Keratinocyte (primary cell): ENCODE data around the gene NARS2. TPM values are rescaled to one million over a fixed set of nuclear protein-coding genes. Genes with fewer than 3 reads are reported as not detected.
"Not testable (repeated sequence)": the region's sequence is repeated elsewhere in the genome, so short reads cannot be mapped to it uniquely, and the experiment has no call there.

Experiments
- DNase-seq: peaks from one replicate; pipeline ENCODE4 v3.0.0-alpha.2; 2011; ENCODE audit warnings: low read depth, missing footprints, low spot score
- FAIRE-seq: peaks from 2 replicates; lab custom pipeline; 2011; peaks lifted over from hg19 to GRCh38; lab: Jason Lieb, UNC
- H2AFZ ChIP-seq: 2 replicates; pipeline ENCODE4 v1.6.0; 2012; ENCODE audit warnings: low read length, control low read depth, inconsistent platforms; ENCODE audit not compliant: control insufficient read depth
- H3K27ac ChIP-seq: 2 replicates; pipeline ENCODE4 v1.5.1; 2011; ENCODE audit warnings: low read length; ENCODE audit not compliant: control insufficient read depth, insufficient read depth
- H3K27me3 ChIP-seq: 3 replicates; pipeline ENCODE4 v1.6.0; 2011; ENCODE audit warnings: low read length; ENCODE audit not compliant: control insufficient read depth, insufficient read depth; ENCODE audit errors: extremely low read depth
- H3K36me3 ChIP-seq, 2 experiments: 2 replicates in 1 of 2; 3 replicates in 1 of 2; pipeline ENCODE4 v1.5.1; 2011; ENCODE audit warnings: low read length in 2 of 2, mild to moderate bottlenecking in 1 of 2; ENCODE audit not compliant: control insufficient read depth in 2 of 2, insufficient read depth in 2 of 2; ENCODE audit errors: extremely low read depth in 1 of 2
- H3K4me1 ChIP-seq: 3 replicates; pipeline ENCODE4 v1.5.1; 2011; ENCODE audit warnings: low read length; ENCODE audit not compliant: control insufficient read depth, insufficient read depth; ENCODE audit errors: extremely low read depth
- H3K4me2 ChIP-seq: 3 replicates; pipeline ENCODE4 v1.6.0; 2011; ENCODE audit warnings: low read depth, low read length; ENCODE audit not compliant: control insufficient read depth, insufficient read depth; ENCODE audit errors: extremely low read depth
- H3K4me3 ChIP-seq, 3 experiments: fragments of 200-600 bp in 1 of 3; sonication (generic) in 1 of 3; 2 replicates in 2 of 3; 3 replicates in 1 of 3; pipeline ENCODE4 v1.5.1; 2011 to 2016; ENCODE audit warnings: low read length in 3 of 3, mild to moderate bottlenecking in 3 of 3, control low read depth in 2 of 3, inconsistent platforms in 1 of 3, low read depth in 1 of 3, mixed read lengths in 1 of 3, mixed run types in 1 of 3, moderate library complexity in 1 of 3; ENCODE audit not compliant: control insufficient read depth in 2 of 3, insufficient read depth in 2 of 3; ENCODE audit errors: extremely low read depth in 1 of 3
- H3K79me2 ChIP-seq: 2 replicates; pipeline ENCODE4 v1.6.0; 2012; ENCODE audit warnings: low read length; ENCODE audit not compliant: control insufficient read depth, insufficient read depth
- H3K9ac ChIP-seq: 3 replicates; pipeline ENCODE4 v1.6.0; 2011; ENCODE audit warnings: low read length; ENCODE audit not compliant: control insufficient read depth, insufficient read depth; ENCODE audit errors: extremely low read depth
- H3K9me1 ChIP-seq: 3 replicates; pipeline ENCODE4 v1.6.0; 2011; ENCODE audit warnings: low read length; ENCODE audit not compliant: control insufficient read depth, insufficient read depth; ENCODE audit errors: extremely low read depth
- H3K9me3 ChIP-seq: 2 replicates; pipeline ENCODE4 v1.5.1; 2012; ENCODE audit warnings: low read depth, low read length; ENCODE audit not compliant: control insufficient read depth
- H4K20me1 ChIP-seq: 3 replicates; pipeline ENCODE4 v1.6.0; 2011; ENCODE audit warnings: low read length; ENCODE audit not compliant: control insufficient read depth, insufficient read depth; ENCODE audit errors: extremely low read depth
- EZH2 ChIP-seq: IDR thresholded peaks from one replicate; pipeline ENCODE4 v1.6.1; 2012; ENCODE audit warnings: inconsistent platforms, mild to moderate bottlenecking, low read length, moderate library complexity
- dilution Hi-C: fragments of 300-500 bp; cut with MboI; formaldehyde crosslinking; loops from one replicate; pipeline ENCODE4 v1.7.0; 2020; ENCODE audit warnings: low sequenced_read_pairs; ENCODE audit not compliant: extremely low pct_ligation_motif_present
- polyA plus RNA-seq, 5 experiments: library from polyadenylated mRNA; depleted of rRNA in 3 of 5; stranded (reverse) in 3 of 5; stranded (forward) in 1 of 5; unstranded in 1 of 5; fragments of >200 nt; gene quantifications; 1 replicate in 1 of 5; 2 replicates in 3 of 5; 3 replicates in 1 of 5; pipeline versions ENCODE4 v1.2.1 to v1.2.3, GENCODE V29; 2011 to 2012; ENCODE audit warnings: missing spikeins in 2 of 5, low read depth in 1 of 5, low replicate concordance in 1 of 5
- TF ChIP-seq, protein P1 (sequence below), 3 experiments: IDR thresholded peaks in 1 of 3; conservative IDR thresholded peaks in 1 of 3; optimal IDR thresholded peaks in 1 of 3; 2 replicates in 2 of 3; 3 replicates in 1 of 3; pipeline versions ENCODE3 to v1.5.1; 2011; ENCODE audit warnings: low read length in 3 of 3, mild to moderate bottlenecking in 3 of 3, moderate library complexity in 2 of 3, control low read depth in 1 of 3, inconsistent platforms in 1 of 3; ENCODE audit not compliant: insufficient read depth in 2 of 3; ENCODE audit errors: extremely low read depth in 1 of 3

NARS2 gene
- polyA plus RNA-seq, 1 donor (not counting 4 experiments of a cell fraction or from before 2014, with no cell fraction given): 28.8 TPM

DNA sequence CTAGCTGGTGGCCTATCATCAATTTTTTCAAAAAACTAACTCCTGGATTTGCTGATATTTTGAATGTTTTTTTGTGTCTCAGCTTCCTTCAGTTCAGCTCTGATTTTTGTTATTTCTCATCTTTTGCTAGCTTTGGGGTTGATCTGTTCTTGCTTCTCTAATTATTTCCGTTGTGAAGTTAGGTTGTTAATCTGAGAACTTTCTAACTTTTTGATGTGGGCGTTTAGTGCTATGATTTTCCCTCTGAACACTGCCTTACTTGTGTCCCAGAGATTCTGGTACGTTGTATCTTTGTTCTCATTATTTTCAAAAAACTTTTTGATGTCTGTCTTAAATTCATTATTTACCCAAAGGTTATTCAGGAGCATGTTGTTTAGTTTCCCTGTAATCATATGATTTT is 19.1 kb downstream of the NARS2 start:
- Histone ChIP-seq H3K27me3 (no peaks in the 10 kb centered on the region), H4K20me1 (no peaks in the 10 kb centered on the region), H3K9me1 (peaks cover 2% of the 10 kb centered on the region), H3K9ac (no peak overlapping the region), H2AFZ (no peak overlapping the region), H3K4me1 (no peaks in the 10 kb centered on the region), H3K27ac (no peak overlapping the region), H3K4me3 (no peak overlapping the region), H3K9me3 (no peaks in the 10 kb centered on the region), H3K4me2 (no peak overlapping the region), H3K79me2 (peaks cover 8% of the 10 kb centered on the region), H3K36me3 (peaks cover 5 to 7% of the 10 kb centered on the region in 2 experiments)
- FAIRE-seq (no peak), DNase-seq (no peak)
- dilution Hi-C loops: no loop called here
- TF ChIP-seq, protein P1, sequence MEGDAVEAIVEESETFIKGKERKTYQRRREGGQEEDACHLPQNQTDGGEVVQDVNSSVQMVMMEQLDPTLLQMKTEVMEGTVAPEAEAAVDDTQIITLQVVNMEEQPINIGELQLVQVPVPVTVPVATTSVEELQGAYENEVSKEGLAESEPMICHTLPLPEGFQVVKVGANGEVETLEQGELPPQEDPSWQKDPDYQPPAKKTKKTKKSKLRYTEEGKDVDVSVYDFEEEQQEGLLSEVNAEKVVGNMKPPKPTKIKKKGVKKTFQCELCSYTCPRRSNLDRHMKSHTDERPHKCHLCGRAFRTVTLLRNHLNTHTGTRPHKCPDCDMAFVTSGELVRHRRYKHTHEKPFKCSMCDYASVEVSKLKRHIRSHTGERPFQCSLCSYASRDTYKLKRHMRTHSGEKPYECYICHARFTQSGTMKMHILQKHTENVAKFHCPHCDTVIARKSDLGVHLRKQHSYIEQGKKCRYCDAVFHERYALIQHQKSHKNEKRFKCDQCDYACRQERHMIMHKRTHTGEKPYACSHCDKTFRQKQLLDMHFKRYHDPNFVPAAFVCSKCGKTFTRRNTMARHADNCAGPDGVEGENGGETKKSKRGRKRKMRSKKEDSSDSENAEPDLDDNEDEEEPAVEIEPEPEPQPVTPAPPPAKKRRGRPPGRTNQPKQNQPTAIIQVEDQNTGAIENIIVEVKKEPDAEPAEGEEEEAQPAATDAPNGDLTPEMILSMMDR (optimal IDR thresholded peaks at IDR 0.05 in 1 of 3, IDR thresholded peaks at IDR 0.05 in 1 of 3, conservative IDR thresholded peaks at IDR 0.05 in 1 of 3; ENCODE audit: extremely low read depth in 1 of 3, insufficient read depth in 2 of 3, low read length in 3 of 3): no peak
- TF ChIP-seq EZH2: no peak

DNA sequence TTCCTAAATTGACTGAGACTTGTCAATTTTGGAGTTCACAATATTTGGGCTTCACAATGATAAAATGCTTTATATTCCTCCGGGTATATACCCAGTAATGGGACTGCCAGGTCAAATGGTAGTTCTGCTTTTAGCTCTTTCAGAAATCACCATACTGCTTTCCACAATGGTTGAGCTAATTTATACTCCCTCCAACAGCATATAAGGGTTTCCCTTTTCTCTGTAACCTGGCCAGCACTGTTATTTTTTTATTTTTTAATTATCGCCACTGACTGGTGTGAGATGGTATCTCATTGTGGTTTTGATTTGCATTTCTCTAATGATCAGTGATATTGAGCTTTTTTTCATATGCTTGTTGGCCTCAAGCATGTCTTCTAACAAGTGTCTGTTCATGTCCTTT is 21.8 kb downstream of the NARS2 start:
- no peak overlapping the region for H2AFZ ChIP-seq
- H3K4me3 ChIP-seq: no peak overlapping the region
- peaks cover 2% of the 10 kb centered on the region for H3K9me1 ChIP-seq
- TF ChIP-seq EZH2: no peak
- TF ChIP-seq, protein P1 (optimal IDR thresholded peaks at IDR 0.05 in 1 of 3, IDR thresholded peaks at IDR 0.05 in 1 of 3, conservative IDR thresholded peaks at IDR 0.05 in 1 of 3; ENCODE audit: extremely low read depth in 1 of 3, insufficient read depth in 2 of 3, low read length in 3 of 3): no peak
- dilution Hi-C loops: no loop called here
- no peaks in the 10 kb centered on the region for H3K79me2 ChIP-seq
- H3K9ac ChIP-seq: no peak overlapping the region
- no peak for FAIRE-seq
- no peak overlapping the region for H3K27ac ChIP-seq
- H3K9me3 ChIP-seq: no peaks in the 10 kb centered on the region
- no peak overlapping the region for H3K4me2 ChIP-seq
- H3K36me3 ChIP-seq: peaks cover 0 to 10% of the 10 kb centered on the region in 2 experiments
- no peaks in the 10 kb centered on the region for H3K4me1 ChIP-seq
- no peak for DNase-seq
- H3K27me3 ChIP-seq: no peaks in the 10 kb centered on the region
- H4K20me1 ChIP-seq: no peaks in the 10 kb centered on the region

DNA sequence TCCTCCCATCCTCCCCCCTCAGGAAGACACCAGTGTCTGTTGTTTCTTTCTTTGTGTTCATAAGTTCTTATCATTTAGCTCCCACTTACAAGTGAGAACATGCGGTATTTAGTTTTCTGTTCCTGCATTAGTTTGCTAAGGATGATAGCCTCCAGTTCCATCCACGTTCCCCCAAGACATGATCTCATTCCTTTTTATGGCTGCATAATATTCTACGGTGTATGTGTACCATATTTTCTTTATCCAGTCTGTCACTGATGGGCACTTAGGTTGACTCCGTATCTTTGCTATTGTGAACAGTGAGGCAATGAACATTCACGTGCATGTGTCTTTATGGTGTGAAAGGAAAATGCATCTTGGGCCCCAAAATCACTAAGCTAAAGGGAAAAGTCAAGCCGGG is 22.5 kb downstream of the NARS2 start:
- H2AFZ ChIP-seq, H3K27ac ChIP-seq, H3K79me2 ChIP-seq, H3K4me1 ChIP-seq, dilution Hi-C loops, H3K27me3 ChIP-seq, H3K9me1 ChIP-seq, H4K20me1 ChIP-seq, H3K4me2 ChIP-seq, FAIRE-seq, H3K9ac ChIP-seq, H3K36me3 ChIP-seq, H3K9me3 ChIP-seq, DNase-seq, H3K4me3 ChIP-seq: not testable (repeated sequence)
